ENCODE results near the gene SH3BP4. TPM values are rescaled to one million over a fixed set of nuclear protein-coding genes. Genes with fewer than 3 reads are reported as not detected.
A peak's percentile ranks its signal among the peaks of the same experiment; 100 is the strongest.

Gene SH3BP4
- total RNA-seq, 1 donor from 2014 or later: 53.4 TPM

DNA sequence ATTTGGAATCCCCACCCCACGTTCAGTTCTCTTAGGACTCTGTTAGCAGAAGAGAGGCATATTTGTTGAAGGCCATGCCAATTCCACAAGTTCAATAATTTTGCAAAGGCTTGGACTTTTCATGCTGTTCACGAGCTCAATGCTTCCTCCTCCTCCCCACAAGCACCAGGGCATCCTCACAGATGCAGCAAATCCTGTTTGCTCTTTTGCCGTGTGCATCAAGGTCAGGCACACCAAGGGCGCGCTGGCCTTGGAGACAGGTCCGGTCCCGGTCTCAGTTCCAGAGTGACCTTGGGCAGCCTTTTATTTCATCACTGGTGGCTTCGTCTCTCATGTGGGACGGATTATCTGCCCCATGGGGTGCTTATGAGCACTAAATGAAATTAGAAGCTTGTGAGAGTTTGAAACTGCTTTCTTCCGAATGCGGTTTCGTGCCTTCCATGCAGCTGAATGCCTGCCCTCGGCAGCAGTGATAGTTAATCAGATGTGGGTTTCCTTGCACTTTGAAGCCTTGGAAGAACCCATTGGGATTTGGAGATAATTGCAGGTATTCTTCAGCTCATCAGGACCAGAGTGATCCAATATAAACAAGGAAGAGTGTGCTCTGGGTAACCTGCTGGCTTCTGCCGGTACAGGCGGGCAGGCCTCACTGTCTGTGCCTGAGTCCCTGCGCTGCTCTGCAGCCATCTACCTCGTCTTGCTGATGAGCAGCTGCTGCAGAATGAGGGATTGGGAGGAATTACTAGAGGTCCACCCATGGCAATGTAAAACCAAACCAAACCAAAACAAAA, 140.8 kb downstream of the SH3BP4 start:
- H3K4me1 Mint-ChIP-seq: peaks cover 44% of the 10 kb centered on the region
- H3K27ac Mint-ChIP-seq: peak overlapping the region; percentile 80
- no peaks in the 10 kb centered on the region for H3K79me2 ChIP-seq (ENCODE audit: low read depth)
- H3K36me3 ChIP-seq: no peaks in the 10 kb centered on the region
- no peak overlapping the region for H3K27ac ChIP-seq
- peaks cover 15% of the 10 kb centered on the region for H3F3A ChIP-seq (ENCODE audit: low read depth)
- H3K27me3 ChIP-seq: no peaks in the 10 kb centered on the region
- H3K4me3 Mint-ChIP-seq: no peak overlapping the region
- H2AFZ ChIP-seq (replicated peaks): no peak overlapping the region
- peaks cover 16% of the 10 kb centered on the region for H3K4me1 ChIP-seq
- H3K9ac ChIP-seq: no peak overlapping the region
- no peaks in the 10 kb centered on the region for H3K36me3 Mint-ChIP-seq
- DNase-seq (ENCODE audit: low spot score): no peak
- TF ChIP-seq EZH2 (IDR thresholded peaks at IDR 0.05) (no peak), EZH2phosphoT487 (IDR thresholded peaks at IDR 0.05) (no peak)
- TF ChIP-seq, protein P1, sequence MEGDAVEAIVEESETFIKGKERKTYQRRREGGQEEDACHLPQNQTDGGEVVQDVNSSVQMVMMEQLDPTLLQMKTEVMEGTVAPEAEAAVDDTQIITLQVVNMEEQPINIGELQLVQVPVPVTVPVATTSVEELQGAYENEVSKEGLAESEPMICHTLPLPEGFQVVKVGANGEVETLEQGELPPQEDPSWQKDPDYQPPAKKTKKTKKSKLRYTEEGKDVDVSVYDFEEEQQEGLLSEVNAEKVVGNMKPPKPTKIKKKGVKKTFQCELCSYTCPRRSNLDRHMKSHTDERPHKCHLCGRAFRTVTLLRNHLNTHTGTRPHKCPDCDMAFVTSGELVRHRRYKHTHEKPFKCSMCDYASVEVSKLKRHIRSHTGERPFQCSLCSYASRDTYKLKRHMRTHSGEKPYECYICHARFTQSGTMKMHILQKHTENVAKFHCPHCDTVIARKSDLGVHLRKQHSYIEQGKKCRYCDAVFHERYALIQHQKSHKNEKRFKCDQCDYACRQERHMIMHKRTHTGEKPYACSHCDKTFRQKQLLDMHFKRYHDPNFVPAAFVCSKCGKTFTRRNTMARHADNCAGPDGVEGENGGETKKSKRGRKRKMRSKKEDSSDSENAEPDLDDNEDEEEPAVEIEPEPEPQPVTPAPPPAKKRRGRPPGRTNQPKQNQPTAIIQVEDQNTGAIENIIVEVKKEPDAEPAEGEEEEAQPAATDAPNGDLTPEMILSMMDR (IDR thresholded peaks at IDR 0.05): no peak
- no peaks in the 10 kb centered on the region for H4K20me1 ChIP-seq (ENCODE audit: low read depth)
- H3K9me3 ChIP-seq (ENCODE audit: low read depth): no peaks in the 10 kb centered on the region
- no peak overlapping the region for H3K4me2 ChIP-seq
- H3K9me3 Mint-ChIP-seq: no peaks in the 10 kb centered on the region
- H3K4me3 ChIP-seq: no peak overlapping the region
- peaks cover 7% of the 10 kb centered on the region for H3K27me3 Mint-ChIP-seq (ENCODE audit: insufficient read depth, low read depth)

DNA sequence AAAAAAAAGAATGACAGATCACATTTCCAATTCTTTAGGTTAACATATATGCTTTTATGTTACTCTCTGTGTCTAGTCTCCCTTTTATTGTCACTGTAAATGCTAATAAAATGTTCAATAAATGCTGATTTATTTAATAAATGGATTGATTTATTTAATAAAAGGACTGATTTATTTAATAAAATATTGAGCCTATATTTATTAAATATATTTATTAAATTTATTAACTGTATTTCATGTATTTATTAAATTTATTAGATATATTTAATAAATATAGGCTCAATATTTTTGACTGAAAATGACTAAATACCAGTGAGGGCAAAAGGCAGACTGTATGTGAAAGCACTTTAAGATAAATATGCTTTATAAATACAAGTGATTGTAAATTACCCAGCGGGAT, 142.6 kb downstream of the SH3BP4 start:
- H3K9me3 ChIP-seq (ENCODE audit: low read depth): no peaks in the 10 kb centered on the region
- H3K27ac ChIP-seq: no peak overlapping the region
- H2AFZ ChIP-seq (replicated peaks): no peak overlapping the region
- no peaks in the 10 kb centered on the region for H4K20me1 ChIP-seq (ENCODE audit: low read depth)
- Mint-ChIP-seq H3K4me1 (peaks cover 41% of the 10 kb centered on the region), H3K27ac (no peak overlapping the region), H3K36me3 (no peaks in the 10 kb centered on the region), H3K9me3 (no peaks in the 10 kb centered on the region), H3K4me3 (no peak overlapping the region), H3K27me3 (ENCODE audit: insufficient read depth, low read depth) (peaks cover 7% of the 10 kb centered on the region)
- no peak overlapping the region for H3K4me2 ChIP-seq
- TF ChIP-seq, protein P1 (IDR thresholded peaks at IDR 0.05): no peak
- TF ChIP-seq EZH2phosphoT487 (IDR thresholded peaks at IDR 0.05): no peak
- no peaks in the 10 kb centered on the region for H3K36me3 ChIP-seq
- H3K9ac ChIP-seq: no peak overlapping the region
- no peak for DNase-seq (ENCODE audit: low spot score)
- H3K4me3 ChIP-seq: no peak overlapping the region
- no peaks in the 10 kb centered on the region for H3K79me2 ChIP-seq (ENCODE audit: low read depth)
- no peaks in the 10 kb centered on the region for H3F3A ChIP-seq (ENCODE audit: low read depth)
- peaks cover 8% of the 10 kb centered on the region for H3K4me1 ChIP-seq
- no peaks in the 10 kb centered on the region for H3K27me3 ChIP-seq

DNA sequence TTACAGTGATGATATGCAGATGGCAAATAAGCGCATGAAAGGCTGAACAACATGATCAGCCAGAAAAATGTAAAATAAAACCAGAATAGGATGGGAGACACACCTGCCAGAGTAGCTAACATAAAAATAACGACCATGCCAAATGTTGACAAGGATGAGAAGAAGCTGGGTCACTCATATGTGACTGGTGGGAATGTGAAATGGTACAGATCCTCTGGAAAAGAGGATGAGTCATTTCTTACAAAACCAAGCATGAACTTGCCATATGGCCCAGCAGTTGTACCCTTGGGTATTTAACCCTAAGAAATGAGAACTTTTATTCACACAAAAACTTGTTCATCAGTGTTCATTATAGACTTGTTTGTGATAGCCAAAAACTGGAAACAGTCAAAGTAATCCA, 143.8 kb downstream of the SH3BP4 start:
- H3K4me1 Mint-ChIP-seq: peaks cover 36% of the 10 kb centered on the region
- no peaks in the 10 kb centered on the region for H3K79me2 ChIP-seq (ENCODE audit: low read depth)
- no peak overlapping the region for H3K4me2 ChIP-seq
- H3K4me3 Mint-ChIP-seq: no peak overlapping the region
- no peak overlapping the region for H3K27ac ChIP-seq
- DNase-seq (ENCODE audit: low spot score): no peak
- H3K4me3 ChIP-seq: no peak overlapping the region
- H3K27ac Mint-ChIP-seq: no peak overlapping the region
- no peaks in the 10 kb centered on the region for H3K27me3 ChIP-seq
- H3F3A ChIP-seq (ENCODE audit: low read depth): no peaks in the 10 kb centered on the region
- no peaks in the 10 kb centered on the region for H3K36me3 ChIP-seq
- H3K36me3 Mint-ChIP-seq: no peaks in the 10 kb centered on the region
- peaks cover 10% of the 10 kb centered on the region for H3K27me3 Mint-ChIP-seq (ENCODE audit: insufficient read depth, low read depth)
- TF ChIP-seq, protein P1 (IDR thresholded peaks at IDR 0.05): no peak
- TF ChIP-seq EZH2phosphoT487 (IDR thresholded peaks at IDR 0.05): no peak
- TF ChIP-seq EZH2 (IDR thresholded peaks at IDR 0.05): no peak
- no peak overlapping the region for H2AFZ ChIP-seq (replicated peaks)
- no peak overlapping the region for H3K9ac ChIP-seq
- H3K9me3 Mint-ChIP-seq: no peaks in the 10 kb centered on the region
- no peaks in the 10 kb centered on the region for H3K9me3 ChIP-seq (ENCODE audit: low read depth)
- peaks cover 8% of the 10 kb centered on the region for H3K4me1 ChIP-seq
- no peaks in the 10 kb centered on the region for H4K20me1 ChIP-seq (ENCODE audit: low read depth)

Data from neural progenitor cell (in vitro differentiated cells).